Stimulated activated effector memory CD8-positive, alpha-beta T cell treated with anti-CD3 and anti-CD28 coated beads, Interleukin-12 subunit alpha, Interleukin-12 subunit beta, amount 100 ng/mL, for 72 hours (primary cell): Measurements from ENCODE around the gene DLG5.
A peak's percentile ranks its signal among the peaks of the same experiment; 100 is the strongest.

Experiments
- ATAC-seq: fragments of 150-1000 bp; cut with Tn5 transposase; 2 replicates; pipeline ENCODE4 v1.10.0; 2021
- DNase-seq, 2 donors: peaks; one replicate each; pipeline ENCODE4 v3.0.0; 2021 to 2022; ENCODE audit warnings: low spot score in 2 of 2
- H3K27ac Mint-ChIP-seq: one replicate; pipeline ENCODE4 v1.8.0; 2022; ENCODE audit warnings: mild to moderate bottlenecking, mixed read lengths
- H3K36me3 Mint-ChIP-seq: one replicate; pipeline ENCODE4 v1.8.0; 2022; ENCODE audit warnings: mild to moderate bottlenecking, mixed read lengths
- H3K4me1 Mint-ChIP-seq: one replicate; pipeline ENCODE4 v1.8.0; 2022; ENCODE audit warnings: mixed read lengths
- H3K4me3 Mint-ChIP-seq: one replicate; pipeline ENCODE4 v1.8.0; 2022; ENCODE audit warnings: mild to moderate bottlenecking, mixed read lengths
- H3K9me3 Mint-ChIP-seq: one replicate; pipeline ENCODE4 v1.8.0; 2022; ENCODE audit warnings: mixed read lengths

Gene DLG5

GRCh38 chr10:77827366-77827765 lies 99.2 kb downstream of the DLG5 start:
- Mint-ChIP-seq H3K4me3 (no peak overlapping the region), H3K27ac (no peak overlapping the region), H3K9me3 (no peaks in the 10 kb centered on the region), H3K4me1 (peaks cover 4% of the 10 kb centered on the region), H3K36me3 (peaks cover 25% of the 10 kb centered on the region)
- DNase-seq (no peak), ATAC-seq (no peak)

GRCh38 chr10:77825965-77826364 lies 100.6 kb downstream of the DLG5 start:
- H3K9me3 Mint-ChIP-seq: no peaks in the 10 kb centered on the region
- ATAC-seq: no peak
- no peak for DNase-seq
- peaks cover under 1% of the 10 kb centered on the region for H3K4me1 Mint-ChIP-seq
- no peak overlapping the region for H3K27ac Mint-ChIP-seq
- H3K36me3 Mint-ChIP-seq: peaks cover 25% of the 10 kb centered on the region
- no peak overlapping the region for H3K4me3 Mint-ChIP-seq

- Mint-ChIP-seq H3K36me3 (peaks cover 30% of the 10 kb centered on the region), H3K9me3 (no peaks in the 10 kb centered on the region), H3K27ac (no peak overlapping the region), H3K4me3 (no peak overlapping the region), H3K4me1 (peaks cover 9% of the 10 kb centered on the region)
- ATAC-seq (no peak), DNase-seq (no peak)
These were observed 101.6 kb downstream of the DLG5 start for GRCh38 chr10:77824908-77825307.

DNA sequence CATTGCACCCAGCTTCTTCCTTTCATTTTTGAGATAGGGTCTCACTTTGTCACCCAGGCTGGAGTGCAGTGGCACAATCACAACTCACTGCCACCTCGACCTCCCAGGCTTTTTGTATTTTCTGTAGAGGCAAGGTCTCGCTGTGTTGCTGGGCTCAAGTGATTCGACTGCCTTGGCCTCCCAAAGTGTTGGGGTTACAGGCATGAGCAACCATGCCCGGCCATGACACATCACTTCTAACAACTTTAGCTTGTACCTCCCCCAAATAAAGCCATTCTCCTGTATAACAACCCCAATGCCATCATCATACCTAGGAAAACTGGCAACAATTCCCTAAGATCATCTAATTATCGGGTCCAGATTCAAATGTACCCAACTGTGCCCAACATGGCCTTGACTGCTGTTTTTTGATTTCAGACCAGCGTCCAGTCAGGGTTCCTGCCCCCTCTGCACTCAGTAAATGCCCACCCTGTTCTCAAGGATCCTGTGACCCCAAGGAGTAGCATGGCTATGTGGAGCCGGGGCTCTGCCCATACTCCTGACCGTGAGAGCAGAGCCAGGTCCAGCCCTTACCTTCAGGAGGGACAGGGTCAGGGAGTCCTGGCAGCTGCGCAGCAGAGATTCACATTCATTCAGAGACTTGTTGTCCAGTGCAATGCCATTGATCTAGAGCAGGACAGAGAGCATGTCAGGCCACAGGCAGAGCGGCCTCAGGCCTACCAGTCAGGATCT lies 102.6 kb downstream of the DLG5 start:
- ATAC-seq (no peak), DNase-seq (no peak)
- Mint-ChIP-seq H3K4me3 (no peak overlapping the region), H3K9me3 (no peaks in the 10 kb centered on the region), H3K36me3 (peaks cover 23% of the 10 kb centered on the region), H3K27ac (peak overlapping the region; percentile 45), H3K4me1 (peaks cover 9% of the 10 kb centered on the region)

GRCh38 chr10:77821551-77821950 lies 105.0 kb downstream of the DLG5 start:
- Mint-ChIP-seq H3K36me3 (peaks cover 29% of the 10 kb centered on the region), H3K9me3 (no peaks in the 10 kb centered on the region), H3K27ac (peak overlapping the region; percentile 43), H3K4me1 (peaks cover 9% of the 10 kb centered on the region), H3K4me3 (no peak overlapping the region)
- ATAC-seq: no peak
- no peak for DNase-seq

DNA sequence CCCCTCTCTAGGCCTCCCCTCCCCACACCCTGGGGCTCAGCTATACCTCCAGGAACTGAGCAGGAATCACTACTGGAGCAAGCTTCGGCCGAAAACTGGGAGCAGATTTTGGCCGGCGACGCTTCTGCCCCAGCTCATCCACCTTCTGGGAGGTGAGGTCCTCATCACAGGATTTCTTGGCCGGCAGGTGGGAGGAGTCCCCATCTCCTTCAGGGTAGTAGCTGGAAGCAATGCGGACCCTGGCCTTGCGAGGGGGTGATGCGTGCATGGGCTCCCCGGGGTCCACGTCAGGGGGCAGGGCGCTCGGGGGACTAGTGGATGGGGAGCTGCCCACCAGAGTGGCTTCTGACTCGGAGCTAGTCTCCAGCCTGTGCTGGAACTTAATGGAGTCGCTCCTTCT lies 105.5 kb downstream of the DLG5 start:
- peaks cover 9% of the 10 kb centered on the region for H3K4me1 Mint-ChIP-seq
- peaks cover 31% of the 10 kb centered on the region for H3K36me3 Mint-ChIP-seq
- no peaks in the 10 kb centered on the region for H3K9me3 Mint-ChIP-seq
- ATAC-seq: no peak
- no peak for DNase-seq
- peak overlapping the region; percentile 43 for H3K27ac Mint-ChIP-seq
- H3K4me3 Mint-ChIP-seq: no peak overlapping the region

GRCh38 chr10:77820349-77820748 lies 106.2 kb downstream of the DLG5 start:
- peaks cover 9% of the 10 kb centered on the region for H3K4me1 Mint-ChIP-seq
- H3K4me3 Mint-ChIP-seq: peak overlapping the region; percentile 16
- DNase-seq (no peak), ATAC-seq (peak; percentile 88)
- peaks cover 31% of the 10 kb centered on the region for H3K36me3 Mint-ChIP-seq
- H3K27ac Mint-ChIP-seq: peak overlapping the region; percentile 43
- no peaks in the 10 kb centered on the region for H3K9me3 Mint-ChIP-seq

DNA sequence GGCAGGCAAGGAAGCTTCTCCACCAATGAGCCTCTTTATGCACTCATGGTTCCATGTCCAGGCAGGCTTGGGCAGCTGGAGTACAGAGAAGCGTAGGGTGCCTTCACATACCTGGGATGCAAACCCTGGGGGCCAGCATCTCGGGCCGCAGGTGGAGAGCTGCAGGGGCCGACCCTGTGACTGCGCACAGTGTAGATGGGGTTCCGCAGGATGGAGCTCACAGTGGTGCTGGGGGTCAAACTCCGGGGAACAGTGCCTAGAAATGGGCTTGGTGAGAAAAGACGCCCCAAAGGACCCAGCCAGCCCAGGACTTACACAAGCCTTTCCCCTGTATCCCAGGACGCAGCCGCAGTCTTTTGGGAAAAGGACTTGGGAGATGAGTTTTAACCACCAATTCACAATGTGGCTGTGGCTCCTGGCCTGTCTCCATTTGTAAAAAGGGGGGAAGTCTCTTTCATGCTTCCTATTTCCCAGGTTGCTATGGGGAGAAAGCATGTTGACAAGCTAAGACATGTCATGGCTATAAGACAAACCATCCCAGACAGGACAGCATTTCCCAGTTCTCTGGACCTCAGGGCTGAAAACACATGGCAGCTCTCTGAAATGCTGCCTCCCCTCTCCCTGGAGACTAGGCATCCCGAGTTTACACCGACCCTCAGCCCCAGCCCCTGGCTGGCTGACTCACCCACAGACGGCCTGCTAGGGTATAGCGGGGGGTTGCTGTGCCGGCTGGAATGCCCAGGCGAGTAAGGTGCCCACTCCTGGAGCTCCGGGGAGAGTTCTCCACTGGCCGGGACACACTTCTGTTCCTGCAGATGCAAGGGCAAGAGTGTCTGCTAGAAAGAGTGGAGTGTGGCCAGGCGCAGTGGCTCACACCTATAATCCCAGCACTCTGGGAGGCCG lies 107.1 kb downstream of the DLG5 start:
- H3K36me3 Mint-ChIP-seq: peaks cover 37% of the 10 kb centered on the region
- ATAC-seq (no peak), DNase-seq (no peak)

DNA sequence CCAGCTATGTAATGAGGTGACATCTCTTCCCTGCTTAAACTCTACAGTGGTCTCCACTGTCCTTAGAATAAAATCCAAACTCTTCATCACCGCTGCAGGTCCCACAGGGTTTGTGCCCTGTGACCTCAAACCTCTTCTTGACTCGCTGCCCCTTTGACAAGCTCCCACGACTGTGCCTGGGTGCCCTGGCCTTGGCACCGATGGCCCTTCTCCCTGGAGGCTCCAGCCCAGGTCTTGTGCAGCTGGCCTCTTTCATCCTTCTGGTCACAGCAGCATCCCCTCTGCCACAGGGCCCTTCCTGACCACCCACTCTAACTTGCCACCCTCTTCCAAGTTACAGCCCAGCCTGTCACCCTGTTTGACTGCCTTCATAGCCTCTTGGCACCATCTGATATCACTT lies 108.2 kb downstream of the DLG5 start:
- DNase-seq: no peak
- Mint-ChIP-seq H3K27ac (peak overlapping the region; percentile 50), H3K9me3 (no peaks in the 10 kb centered on the region), H3K4me3 (no peak overlapping the region), H3K36me3 (peaks cover 30% of the 10 kb centered on the region), H3K4me1 (peaks cover 9% of the 10 kb centered on the region)
- ATAC-seq: no peak

More for the DNA sequence above, 107.1 kb downstream of the DLG5 start:
- H3K4me1 Mint-ChIP-seq: peaks cover 9% of the 10 kb centered on the region
- H3K4me3 Mint-ChIP-seq: peak overlapping the region; percentile 16
- peak overlapping the region; percentile 43 for H3K27ac Mint-ChIP-seq
- no peaks in the 10 kb centered on the region for H3K9me3 Mint-ChIP-seq

DNA sequence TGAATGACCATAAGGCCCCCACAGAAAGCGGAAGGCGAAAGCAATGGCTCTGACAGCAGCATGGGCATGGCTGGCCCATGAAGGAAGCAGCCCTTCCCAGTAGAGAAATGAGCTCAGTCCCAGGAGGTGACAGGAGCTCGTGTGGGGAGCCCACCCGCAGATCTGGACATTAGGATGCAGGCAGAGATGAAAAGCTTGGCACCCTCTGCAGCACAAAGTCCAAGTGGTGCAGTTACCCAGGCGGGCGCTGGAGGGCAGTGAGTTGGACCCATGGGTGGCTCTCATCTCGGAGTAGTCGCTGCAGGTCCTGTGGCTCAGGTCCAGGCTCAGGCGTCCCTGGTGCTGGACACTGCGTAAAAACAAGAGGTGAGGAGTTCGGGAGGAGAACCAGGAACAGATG lies 109.0 kb downstream of the DLG5 start:
- Mint-ChIP-seq H3K4me3 (no peak overlapping the region), H3K27ac (no peak overlapping the region), H3K36me3 (peaks cover 25% of the 10 kb centered on the region), H3K4me1 (peaks cover 9% of the 10 kb centered on the region), H3K9me3 (no peaks in the 10 kb centered on the region)
- no peak for DNase-seq
- no peak for ATAC-seq

- DNase-seq (no peak), ATAC-seq (no peak)
- H3K4me3 Mint-ChIP-seq: no peak overlapping the region
- peaks cover 30% of the 10 kb centered on the region for H3K36me3 Mint-ChIP-seq
- H3K4me1 Mint-ChIP-seq: peaks cover 9% of the 10 kb centered on the region
- H3K27ac Mint-ChIP-seq: peak overlapping the region; percentile 23
- H3K9me3 Mint-ChIP-seq: no peaks in the 10 kb centered on the region
These were observed 110.2 kb downstream of the DLG5 start for GRCh38 chr10:77816311-77816710.

GRCh38 chr10:77812741-77813140 lies 113.8 kb downstream of the DLG5 start:
- peaks cover 50% of the 10 kb centered on the region for H3K36me3 Mint-ChIP-seq
- DNase-seq: no peak
- no peak overlapping the region for H3K27ac Mint-ChIP-seq
- H3K4me1 Mint-ChIP-seq: no peaks in the 10 kb centered on the region
- no peaks in the 10 kb centered on the region for H3K9me3 Mint-ChIP-seq
- no peak overlapping the region for H3K4me3 Mint-ChIP-seq
- no peak for ATAC-seq

DNA sequence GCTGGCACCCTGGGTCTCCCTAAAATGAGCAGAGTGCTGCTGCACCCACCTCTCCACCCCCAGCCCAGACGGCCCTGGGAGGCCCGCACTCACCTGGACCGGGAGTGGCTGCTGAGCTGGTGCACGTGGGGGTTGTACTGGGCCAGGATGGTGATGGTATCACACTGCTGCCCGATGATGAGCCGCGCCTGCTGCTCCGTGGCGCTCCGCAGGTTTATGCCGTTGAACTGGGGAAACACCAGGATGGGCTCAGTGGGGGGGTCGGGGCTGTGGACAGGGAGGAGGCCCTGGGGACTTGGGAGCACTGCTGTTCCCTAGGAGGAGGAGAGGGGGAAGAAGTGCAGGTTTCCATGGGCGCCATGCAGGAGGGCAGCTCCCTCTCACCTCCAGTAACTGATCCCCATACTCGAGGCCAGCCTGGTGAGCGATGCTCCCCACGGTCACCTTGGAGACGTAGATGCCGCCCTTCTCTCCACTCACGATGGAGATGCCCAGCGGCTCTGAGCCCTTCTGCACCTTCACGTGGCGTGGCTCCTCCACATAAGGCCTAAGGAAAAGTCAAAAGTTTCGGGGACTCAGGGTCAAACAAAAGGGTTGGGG lies 114.6 kb downstream of the DLG5 start:
- Mint-ChIP-seq H3K4me3 (no peak overlapping the region), H3K9me3 (no peaks in the 10 kb centered on the region), H3K36me3 (peaks cover 50% of the 10 kb centered on the region), H3K4me1 (no peaks in the 10 kb centered on the region), H3K27ac (peak overlapping the region; percentile 75)
- DNase-seq (no peak), ATAC-seq (no peak)

- peaks cover 50% of the 10 kb centered on the region for H3K36me3 Mint-ChIP-seq
- H3K4me1 Mint-ChIP-seq: peaks cover 6% of the 10 kb centered on the region
- ATAC-seq (no peak), DNase-seq (no peak)
- H3K27ac Mint-ChIP-seq: peak overlapping the region; percentile 75
- H3K9me3 Mint-ChIP-seq: no peaks in the 10 kb centered on the region
- H3K4me3 Mint-ChIP-seq: no peak overlapping the region
These were observed 115.9 kb downstream of the DLG5 start for GRCh38 chr10:77810446-77811335.

- Mint-ChIP-seq H3K36me3 (peaks cover 51% of the 10 kb centered on the region), H3K4me3 (no peak overlapping the region), H3K4me1 (peaks cover 6% of the 10 kb centered on the region), H3K9me3 (no peaks in the 10 kb centered on the region), H3K27ac (no peak overlapping the region)
- DNase-seq: no peak
- no peak for ATAC-seq
These were observed 117.2 kb downstream of the DLG5 start for GRCh38 chr10:77809336-77809735.
